Measurements from ENCODE around the gene C15orf39.
"Not testable (repeated sequence)": the region's sequence is repeated elsewhere in the genome, so short reads cannot be mapped to it uniquely, and the experiment has no call there.

C15orf39 gene

GRCh38 chr15:75201616-75202250 is at the start of gene C15orf39:
TSS of gene C15orf39 (plus strand) at chr15:75201882. CDS start at chr15:75206049, 4,167 bp downstream.
- no peak for FAIRE-seq

DNA sequence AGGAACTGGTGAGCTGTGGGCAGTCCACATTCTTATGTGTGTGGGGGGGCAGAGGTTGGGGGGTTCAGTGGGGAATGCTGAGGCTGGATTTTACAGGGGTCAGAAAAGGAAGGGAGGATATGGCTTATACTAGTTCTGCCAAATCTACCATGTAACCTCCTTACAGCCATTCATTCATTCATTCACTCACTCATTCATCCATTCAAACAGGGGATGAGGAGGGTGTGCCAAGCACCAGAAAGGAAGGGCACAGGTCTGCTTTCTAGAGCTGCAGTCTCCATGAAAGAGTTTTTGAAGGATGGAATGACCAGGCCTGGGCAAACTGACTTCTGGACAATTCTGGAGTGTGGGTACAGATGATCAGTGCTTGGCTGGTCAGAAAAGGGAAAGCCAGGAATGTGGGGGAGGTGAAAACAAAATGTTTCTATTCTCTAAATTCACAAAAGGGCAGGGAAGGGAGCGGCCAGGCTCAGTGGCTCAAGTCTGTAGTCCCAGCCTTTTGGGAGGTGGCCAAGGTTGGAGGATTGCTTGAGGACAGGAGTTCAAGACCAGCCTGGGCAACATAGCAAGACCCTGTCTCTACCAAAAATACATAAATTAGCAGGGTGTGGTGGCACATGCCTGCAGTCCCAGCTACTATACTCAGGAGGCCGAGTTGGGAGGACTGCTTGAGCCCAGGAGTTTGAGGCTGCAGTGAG is 49.2 kb upstream of the C15orf39 start:
- FAIRE-seq, result no peak

DNA sequence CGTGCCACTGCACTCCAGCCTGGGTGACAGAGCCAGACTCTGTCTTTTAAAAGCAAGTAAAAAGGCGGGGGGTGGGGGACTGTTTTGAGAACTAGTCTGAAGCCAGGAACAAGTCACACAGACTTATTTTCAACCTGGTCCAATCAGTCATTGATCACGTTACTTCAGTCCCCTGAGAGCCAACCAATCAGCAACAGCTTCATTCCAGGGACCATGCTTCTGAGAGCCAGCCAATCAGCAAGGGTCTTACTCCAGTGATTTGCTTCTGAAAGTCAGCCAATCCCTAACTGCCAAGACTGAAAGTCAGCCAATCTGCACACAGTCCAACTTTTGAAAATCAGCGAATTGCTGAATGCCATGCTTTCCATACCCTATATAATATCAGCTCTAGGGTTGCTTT is 48.6 kb upstream of the C15orf39 start:
- no peak for FAIRE-seq

GRCh38 chr15:75153565-75154276 is 48.0 kb upstream of the C15orf39 start:
- no peak for FAIRE-seq

DNA sequence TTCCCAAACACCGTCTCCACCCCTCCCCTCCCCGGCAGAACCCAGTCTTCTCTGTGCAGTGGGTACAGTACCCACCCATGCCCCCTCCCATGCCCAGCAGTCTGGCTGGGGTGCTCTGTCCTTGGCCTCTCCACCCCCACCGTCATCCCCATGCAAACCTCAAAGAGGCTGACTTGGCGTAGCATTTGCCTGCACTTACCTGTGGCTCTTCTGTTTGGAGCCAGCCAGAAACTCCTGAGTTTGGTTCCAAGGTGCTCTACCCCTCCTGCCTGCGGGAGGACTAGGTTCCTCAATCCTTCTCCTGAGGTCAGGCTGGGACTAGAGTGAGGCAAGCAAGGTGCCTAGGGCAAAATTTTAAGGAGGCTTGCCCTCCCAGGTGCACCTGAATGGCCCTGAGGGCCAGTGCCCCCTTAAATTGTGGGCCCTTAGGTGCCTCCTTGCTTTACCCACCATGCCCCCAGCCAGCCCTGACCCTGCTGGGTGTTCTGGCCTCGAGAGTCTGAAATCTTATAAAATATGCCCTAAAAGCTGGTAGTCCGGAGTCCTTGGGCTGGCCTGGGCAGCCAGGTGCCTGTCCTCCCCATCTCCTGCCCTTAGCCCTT is 47.1 kb upstream of the C15orf39 start:
- FAIRE-seq, result no peak

GRCh38 chr15:75156326-75157215 is 45.1 kb upstream of the C15orf39 start:
- no peak for FAIRE-seq

DNA sequence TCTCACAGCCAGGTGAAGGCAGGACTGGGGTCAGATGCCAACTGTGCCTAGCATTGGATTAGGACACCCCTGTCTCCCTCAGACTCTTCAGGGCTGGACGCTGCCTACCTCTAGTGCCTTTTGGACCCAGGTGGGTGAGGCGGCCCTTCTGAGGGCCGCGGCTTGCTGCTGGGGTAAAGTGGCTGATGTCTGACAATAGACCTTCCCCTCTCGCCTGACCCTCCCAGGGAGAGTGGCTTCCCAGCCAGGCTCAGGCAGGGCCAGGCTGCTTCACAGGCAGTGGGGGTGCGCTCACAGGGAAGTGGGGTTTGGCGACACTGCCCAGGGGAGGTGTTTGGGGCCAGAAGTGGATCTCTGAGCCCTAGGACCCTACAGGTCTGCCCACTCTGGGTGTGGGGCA is 43.3 kb upstream of the C15orf39 start:
- no peak for FAIRE-seq

DNA sequence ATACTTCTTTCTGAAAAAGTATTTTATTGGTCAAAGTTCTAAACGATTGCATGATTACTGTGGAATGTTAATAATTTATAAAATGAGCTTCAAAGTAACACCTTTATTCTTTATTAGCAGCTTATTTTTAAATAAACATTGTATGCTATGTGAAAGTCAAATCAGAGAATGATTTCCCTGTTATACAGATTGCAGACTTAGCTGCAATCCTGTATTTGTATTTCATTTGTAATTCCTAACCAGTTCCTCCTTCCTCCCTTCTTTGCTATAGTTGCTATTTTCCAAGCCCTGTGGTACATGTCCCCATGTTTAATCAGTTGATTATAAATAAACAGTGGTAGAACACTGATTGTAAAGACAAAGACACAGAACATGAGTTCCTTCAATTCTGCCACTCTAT is 42.4 kb upstream of the C15orf39 start:
- no peak for FAIRE-seq

DNA sequence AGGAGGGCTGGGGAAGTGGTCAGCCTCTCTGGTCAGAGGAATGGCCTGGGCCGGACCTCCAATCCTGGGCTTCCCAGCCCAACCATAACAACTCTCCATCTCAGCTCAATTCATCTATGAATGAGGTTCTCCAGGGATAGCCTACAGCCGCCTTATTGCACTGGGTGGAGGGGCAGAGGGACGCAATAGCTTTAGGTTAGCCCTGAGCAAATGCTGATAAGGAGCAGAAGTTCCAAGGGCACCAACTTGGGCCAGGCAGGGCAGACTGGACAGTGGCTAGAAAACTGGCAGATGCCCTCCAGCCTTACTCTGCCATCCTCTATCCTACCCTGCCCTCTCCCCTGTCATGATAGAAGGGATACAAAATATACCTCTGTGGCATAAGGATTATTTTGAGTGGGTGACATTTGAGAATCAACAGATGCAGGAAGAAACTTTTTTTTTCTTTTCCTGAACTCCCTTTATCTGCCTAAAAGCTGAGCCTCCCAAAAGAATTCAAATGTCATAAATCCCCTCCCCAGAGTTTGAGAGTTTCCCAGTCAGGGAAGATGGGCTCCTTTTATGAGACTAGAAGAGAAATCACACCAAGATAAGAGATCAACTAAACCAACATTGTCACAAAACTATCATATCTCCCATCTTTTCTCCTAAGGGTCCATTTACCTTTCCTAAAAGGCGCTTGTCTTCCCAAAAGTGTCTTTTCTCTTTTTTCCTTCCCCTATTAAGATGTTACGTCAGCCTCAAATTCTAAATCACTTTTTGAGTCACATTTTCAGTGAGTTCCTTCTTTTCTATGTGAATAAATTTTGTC is 40.4 kb upstream of the C15orf39 start:
- no peak for FAIRE-seq

DNA sequence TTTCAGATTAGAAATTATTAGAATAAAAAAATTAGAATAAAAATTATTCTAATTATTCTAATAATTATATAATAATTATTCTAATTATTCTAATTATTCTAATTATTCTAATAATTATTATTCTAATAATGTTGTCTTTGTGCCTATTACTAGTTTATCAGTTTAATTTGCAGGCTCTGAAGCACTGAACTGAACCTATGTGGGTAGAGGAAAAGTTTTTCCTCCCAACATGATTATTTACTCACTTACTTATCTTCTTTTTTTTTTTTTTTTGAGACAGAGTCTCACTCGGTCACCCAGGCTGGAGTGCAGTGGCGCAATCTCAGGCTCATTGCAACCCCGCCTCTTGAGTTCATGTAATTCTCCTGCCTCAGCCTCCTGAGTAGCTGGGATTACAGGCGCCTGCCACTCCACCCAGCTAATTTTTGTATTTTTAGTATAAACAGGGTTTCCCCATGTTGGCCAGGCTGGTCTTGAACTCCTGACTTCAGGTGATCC is 39.7 kb upstream of the C15orf39 start:
- no peak for FAIRE-seq

DNA sequence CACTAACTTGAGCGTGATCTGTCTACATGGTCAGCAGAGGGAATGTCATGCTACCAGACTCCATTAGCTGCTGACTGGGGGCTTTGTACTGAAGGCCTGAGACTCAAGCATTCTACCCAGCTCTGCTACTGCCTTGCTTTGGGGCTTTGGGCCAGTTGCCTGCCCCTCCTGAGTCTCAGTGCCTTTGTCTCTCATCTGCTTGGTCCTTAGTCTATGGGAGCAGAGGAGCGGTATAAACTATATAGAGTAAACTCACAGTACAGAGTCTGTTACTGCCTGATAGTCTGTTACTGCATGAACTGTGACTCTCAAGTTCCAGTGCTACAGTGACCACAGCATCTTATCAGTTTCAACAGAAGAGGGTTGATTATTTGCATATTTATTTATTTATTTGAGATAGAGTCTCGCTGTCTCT is 38.5 kb upstream of the C15orf39 start:
- no peak for FAIRE-seq

DNA sequence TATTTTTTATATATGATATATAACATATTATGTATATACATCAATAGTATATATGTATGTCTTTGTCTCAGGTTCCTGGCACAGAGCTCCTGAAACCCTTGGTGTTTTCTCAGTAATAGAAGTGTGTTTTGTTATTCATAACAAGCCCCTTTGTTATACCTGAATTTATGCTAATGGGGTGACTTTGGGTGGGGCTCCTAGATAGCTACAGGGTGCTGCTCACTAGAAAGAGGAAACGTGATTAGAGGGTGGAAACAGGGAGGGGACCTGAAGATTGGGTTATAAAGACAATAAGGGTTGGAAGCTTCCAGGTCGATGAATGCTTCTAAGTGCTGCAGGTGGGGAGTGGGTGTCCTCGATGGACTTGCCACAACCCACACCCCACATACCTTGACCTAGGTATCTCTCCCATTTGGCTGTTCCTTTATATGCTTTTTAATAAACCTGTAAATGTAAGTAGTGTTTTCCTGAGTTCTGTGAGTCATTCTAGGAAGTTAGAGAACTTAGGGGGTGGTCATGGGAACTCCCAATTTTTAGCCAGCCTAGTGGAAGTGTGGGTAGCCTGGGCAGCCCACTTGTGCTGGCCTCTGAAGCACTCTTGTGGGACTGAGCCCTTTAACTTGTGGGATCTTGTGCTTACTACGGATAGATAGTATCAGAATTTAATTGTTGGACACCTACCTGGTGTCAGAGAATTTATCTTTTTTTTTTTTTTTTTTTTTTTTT is 36.9 kb upstream of the C15orf39 start:
- no peak for FAIRE-seq

GRCh38 chr15:75166489-75167063 is 35.1 kb upstream of the C15orf39 start:
- not testable (repeated sequence) for FAIRE-seq

- no peak for FAIRE-seq
Measured at GRCh38 chr15:75167588-75168350, 33.9 kb upstream of the C15orf39 start.

GRCh38 chr15:75168374-75168773 is 33.3 kb upstream of the C15orf39 start:
- no peak for FAIRE-seq

DNA sequence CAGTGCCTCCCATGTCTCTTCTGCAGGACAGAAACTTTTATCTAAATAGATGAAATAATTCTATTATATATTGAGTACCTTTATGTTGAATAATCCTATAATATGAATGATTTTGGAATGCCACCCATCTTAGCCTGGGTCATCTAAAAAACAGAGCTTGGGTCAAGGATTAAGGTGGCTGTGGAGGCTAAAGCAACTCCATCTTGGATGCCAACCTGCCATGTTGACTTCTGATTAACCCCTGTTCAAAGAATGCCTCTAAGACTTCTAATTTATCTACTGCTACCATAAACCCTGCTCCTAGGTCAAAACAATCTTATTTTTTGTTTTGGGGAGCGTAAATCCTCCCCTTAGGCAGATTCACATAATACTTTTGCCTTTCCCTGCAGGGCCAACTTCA is 31.5 kb upstream of the C15orf39 start:
- no peak for FAIRE-seq

GRCh38 chr15:75170711-75171341 is 30.9 kb upstream of the C15orf39 start:
- FAIRE-seq, result no peak

DNA sequence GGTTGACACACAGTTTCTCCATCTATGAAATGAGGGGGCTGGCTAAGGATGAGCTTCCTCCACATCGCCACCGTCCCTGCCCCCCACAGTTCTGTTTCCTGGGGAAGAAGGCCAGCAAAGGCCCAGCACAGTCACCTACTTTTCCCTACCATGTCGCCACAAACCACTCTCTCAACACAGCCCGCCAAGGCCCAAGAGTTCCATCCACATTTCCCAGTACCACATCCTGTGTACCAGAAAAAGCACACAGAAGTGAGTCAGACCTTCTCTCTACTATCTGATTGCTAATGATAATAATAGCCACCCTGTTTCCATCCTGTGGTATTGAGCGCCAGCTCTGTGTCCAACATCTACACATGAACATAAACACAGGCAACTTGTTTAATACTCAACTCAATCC is 30.3 kb upstream of the C15orf39 start:
- FAIRE-seq, result no peak

- no peak for FAIRE-seq
Measured at GRCh38 chr15:75172284-75172820, 29.3 kb upstream of the C15orf39 start.
